Measurements from ENCODE around the gene GPR137.
"Not testable (repeated sequence)": the region's sequence is repeated elsewhere in the genome, so short reads cannot be mapped to it uniquely, and the experiment has no call there.

Gene GPR137

GRCh38 chr11:64305691-64306562 lies 20.3 kb downstream of the GPR137 start:
- peak; percentile 53 for DNase-seq

DNA sequence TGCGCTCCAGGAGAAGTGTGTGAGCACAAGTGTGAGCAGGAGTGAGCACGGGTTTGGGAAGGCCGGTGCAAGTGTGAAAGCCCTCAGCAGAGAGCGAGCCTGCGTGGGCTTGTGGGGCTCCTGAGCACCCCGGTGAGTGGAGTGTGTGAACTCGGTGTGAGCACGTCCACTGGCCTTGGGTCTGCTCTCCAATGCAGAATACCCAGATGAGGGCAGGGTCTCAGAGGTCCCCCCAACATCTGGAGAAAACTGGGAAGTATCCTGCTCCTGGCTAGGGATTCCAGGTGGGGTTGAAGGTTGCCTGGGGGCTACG lies 20.9 kb downstream of the GPR137 start:
- DNase-seq: no peak

- no peak for DNase-seq
These were observed 21.4 kb downstream of the GPR137 start for GRCh38 chr11:64306876-64307622.

- not testable (repeated sequence) for DNase-seq
These were observed 22.1 kb downstream of the GPR137 start for GRCh38 chr11:64307795-64308194.

DNA sequence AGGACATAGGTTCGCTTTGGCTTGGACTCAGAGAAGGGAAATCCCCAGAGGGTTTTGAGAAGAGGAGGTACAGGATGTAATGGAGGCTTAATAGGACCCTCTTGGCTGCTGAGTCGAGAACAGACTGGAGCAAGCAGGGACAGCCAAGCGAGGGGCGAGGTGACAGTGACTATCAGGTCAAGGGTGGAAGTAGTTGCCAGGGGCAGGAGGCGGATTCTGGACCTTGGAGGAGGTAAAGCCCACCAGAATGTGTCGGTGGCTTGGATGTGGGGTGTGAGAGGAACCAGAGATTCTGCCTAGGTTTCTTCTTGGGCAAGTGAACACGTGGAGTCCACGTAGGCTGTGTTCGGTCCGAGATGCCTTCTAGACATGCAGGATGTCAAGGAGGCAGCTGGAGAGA lies 27.3 kb downstream of the GPR137 start:
- DNase-seq: no peak

DNA sequence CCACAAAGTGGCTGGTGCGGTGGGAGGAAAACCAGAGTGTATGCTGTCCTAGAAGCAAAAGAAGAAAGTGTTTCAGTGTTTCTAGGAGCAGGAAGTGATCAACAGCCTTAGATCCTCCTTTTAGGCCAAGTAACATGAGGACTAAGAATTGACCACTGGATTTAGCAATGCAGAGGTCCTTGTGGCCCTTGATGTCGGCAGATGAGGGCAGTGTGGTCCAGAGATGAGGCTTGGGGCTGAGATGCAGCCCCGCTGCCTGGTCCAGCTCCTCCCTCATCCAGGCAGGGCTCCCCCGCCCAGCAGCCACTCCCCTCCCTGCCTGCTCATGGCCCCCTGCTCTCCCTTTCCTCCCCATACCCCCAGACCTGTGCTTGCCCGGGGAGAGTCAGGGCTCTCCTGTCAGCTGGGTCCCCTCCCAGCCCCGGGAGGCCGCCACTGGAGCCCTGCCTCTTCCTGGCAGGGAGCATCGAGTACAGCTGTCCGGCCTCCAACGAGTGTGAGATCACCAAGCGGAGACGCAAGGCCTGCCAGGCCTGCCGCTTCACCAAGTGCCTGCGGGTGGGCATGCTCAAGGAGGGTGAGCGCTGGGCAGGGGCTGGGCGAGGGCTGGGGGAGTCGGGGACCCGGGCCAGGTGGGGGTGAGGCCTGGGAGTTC lies 28.0 kb downstream of the GPR137 start:
- no peak for DNase-seq

GRCh38 chr11:64314146-64314804 lies 28.6 kb downstream of the GPR137 start:
- DNase-seq: no peak

GRCh38 chr11:64314805-64315561 lies 29.3 kb downstream of the GPR137 start:
- no peak for DNase-seq

- DNase-seq: not testable (repeated sequence)
These were observed 30.2 kb downstream of the GPR137 start for GRCh38 chr11:64315667-64316526.

DNA sequence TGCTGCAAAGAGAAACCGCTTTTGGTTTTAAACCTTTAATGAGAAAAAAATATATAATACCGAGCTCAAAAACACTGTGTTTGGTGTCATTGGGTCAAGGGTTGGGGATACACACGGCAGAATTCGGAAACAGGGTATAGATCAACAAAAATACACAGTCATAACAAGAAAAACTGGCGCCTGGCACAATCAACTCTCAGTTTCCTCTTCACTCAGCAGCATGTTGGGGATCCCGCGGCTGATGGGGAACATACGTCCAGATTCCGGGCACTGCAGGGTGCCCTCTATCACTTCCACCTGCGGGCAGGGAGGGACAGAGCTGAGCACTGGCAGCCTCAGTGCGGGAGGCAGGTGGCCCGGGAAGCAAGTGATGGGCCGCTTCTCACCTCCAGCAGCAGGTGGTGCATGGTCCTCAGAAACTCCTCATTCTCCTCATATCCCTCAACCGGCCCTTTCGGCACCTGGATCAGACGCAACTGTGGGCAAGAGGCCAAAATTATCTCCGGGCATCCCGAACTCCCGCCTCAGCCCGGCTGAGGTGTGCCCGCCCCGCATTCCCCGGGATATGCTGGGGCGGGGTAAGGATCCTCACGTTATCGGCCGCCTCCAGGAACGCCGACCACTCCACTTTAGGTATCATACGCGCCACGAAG lies 31.1 kb downstream of the GPR137 start:
- DNase-seq: no peak

GRCh38 chr11:64317325-64317960 lies 31.8 kb downstream of the GPR137 start, which contains the start of gene TRMT112:
TRMT112 (minus strand) TSS chr11:64317559; CDS start chr11:64317526, 33 bp downstream.
- DNase-seq: peak; percentile 97

- DNase-seq: peak; percentile 95
These were observed 32.5 kb downstream of the GPR137 start, which contains the start of gene PRDX5 for GRCh38 chr11:64317961-64318765. PRDX5 (plus strand) TSS chr11:64318121; CDS start chr11:64318216, 95 bp downstream.

DNA sequence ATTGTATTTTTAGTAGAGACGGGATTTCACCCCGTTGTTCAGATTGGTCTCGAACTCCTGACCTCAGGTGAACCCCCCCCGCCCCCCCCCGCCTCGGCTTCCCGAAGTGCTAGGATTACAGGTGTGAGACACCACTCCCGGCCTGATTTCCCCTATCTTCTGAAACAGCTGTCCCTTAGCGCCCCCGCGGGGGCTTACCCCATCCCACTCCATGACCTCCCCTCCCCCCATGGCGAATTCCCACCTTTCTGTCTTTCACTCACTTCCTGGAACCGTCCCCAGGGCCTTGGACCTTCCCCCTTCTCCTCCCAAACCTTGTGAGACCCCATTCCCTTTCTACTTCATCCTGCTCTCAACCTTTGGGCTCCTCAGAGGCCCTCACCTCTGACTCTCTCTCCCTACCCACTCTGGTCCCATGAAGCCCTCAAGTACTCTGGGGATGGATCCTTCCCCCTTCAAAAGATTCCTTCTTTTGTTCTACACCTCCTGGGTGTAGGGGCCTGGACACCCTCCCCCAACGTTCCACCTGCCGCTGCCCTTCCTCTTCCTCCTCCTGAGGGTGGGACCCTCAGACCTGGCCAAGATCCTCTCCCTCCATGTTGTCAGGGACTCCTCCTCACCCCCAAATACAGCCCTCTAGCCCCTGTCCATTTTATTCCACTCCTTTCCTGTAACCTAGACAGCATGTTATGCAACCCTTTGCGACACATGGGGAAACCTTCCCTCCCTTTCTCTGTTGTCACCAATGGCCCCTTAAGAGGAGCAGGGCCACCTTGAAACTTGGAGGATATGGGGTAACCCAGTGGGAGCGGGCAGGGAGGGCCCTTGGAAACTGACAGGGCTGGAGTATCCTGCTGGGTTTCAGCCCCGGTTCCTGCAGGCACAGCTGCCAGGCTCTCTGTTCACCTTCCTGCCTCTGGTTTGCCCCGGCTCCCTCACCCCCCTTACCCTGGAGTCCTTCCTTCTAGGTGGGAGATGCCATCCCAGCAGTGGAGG lies 33.4 kb downstream of the GPR137 start:
- no peak for DNase-seq

DNA sequence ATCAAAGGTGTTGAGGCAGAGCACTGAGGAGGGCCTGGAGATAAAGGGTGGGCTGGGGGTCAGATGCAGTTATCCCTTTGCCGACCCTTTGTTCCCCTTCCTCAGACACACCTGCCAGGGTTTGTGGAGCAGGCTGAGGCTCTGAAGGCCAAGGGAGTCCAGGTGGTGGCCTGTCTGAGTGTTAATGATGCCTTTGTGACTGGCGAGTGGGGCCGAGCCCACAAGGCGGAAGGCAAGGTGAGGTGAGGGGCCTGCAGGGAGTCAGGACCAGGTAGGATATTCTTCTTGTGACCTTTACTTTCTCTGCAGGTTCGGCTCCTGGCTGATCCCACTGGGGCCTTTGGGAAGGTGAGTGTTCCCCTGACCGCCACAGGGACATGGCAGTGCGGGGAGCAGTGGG lies 34.9 kb downstream of the GPR137 start:
- no peak for DNase-seq

- no peak for DNase-seq
These were observed 35.4 kb downstream of the GPR137 start for GRCh38 chr11:64321026-64321425.

GRCh38 chr11:64321533-64321932 lies 35.9 kb downstream of the GPR137 start:
- DNase-seq: no peak

DNA sequence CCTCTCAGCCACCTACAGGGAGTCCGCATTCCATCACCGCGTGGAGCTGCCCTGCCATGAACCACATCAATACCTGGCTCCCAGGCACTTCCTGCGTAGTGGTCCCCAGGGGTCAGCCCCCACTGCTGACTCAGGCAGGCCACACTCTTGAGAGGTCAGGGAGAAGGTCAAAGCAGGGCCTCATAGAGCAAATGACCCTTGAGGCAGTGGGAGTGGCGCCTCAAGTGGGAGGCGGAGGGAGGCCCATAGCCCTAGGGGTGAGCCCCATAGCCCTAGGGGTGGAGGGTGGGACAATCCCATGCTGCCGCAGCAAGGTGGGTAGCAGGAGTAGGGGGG lies 37.2 kb downstream of the GPR137 start:
- no peak for DNase-seq

- DNase-seq: no peak
These were observed 37.7 kb downstream of the GPR137 start for GRCh38 chr11:64323373-64323772.
